Mesenchymal stem cell (in vitro differentiated cells and primary cell): ENCODE measurements around the gene TUBGCP6.
A peak's percentile ranks its signal among the peaks of the same experiment; 100 is the strongest.

Source experiments
- DNase-seq: peaks from one replicate; pipeline ENCODE4 v3.0.0-alpha.2; 2013
- H2AFZ ChIP-seq: one replicate; pipeline ENCODE4 v1.6.1; 2013; ENCODE audit warnings: low read depth, mild to moderate bottlenecking, control low read depth, inconsistent platforms, low read length, moderate library complexity
- H2AK5ac ChIP-seq: 2 replicates; pipeline ENCODE4 v1.6.1; 2013; ENCODE audit warnings: low read length, moderate library complexity, mild to moderate bottlenecking, inconsistent platforms; ENCODE audit not compliant: severe bottlenecking
- H2BK120ac ChIP-seq: one replicate; pipeline ENCODE4 v1.6.1; 2013; ENCODE audit warnings: low read depth, mild to moderate bottlenecking, inconsistent platforms, low read length, moderate library complexity
- H2BK12ac ChIP-seq, 2 experiments: one replicate each; pipeline ENCODE4 v1.6.1; 2013; ENCODE audit warnings: inconsistent platforms in 2 of 2, low read length in 2 of 2, mild to moderate bottlenecking in 2 of 2, moderate library complexity in 2 of 2, control low read depth in 1 of 2
- H2BK15ac ChIP-seq: one replicate; pipeline ENCODE4 v1.6.1; 2013; ENCODE audit warnings: mild to moderate bottlenecking, low read depth, inconsistent platforms; ENCODE audit not compliant: poor library complexity, severe bottlenecking
- H2BK5ac ChIP-seq: 2 replicates; pipeline ENCODE4 v1.6.1; 2013; ENCODE audit warnings: low read depth, mild to moderate bottlenecking, low read length, control low read depth, inconsistent platforms; ENCODE audit not compliant: poor library complexity, severe bottlenecking
- H3K14ac ChIP-seq, 2 experiments: one replicate each; pipeline ENCODE4 v1.6.1; 2013; ENCODE audit warnings: inconsistent platforms in 2 of 2, low read length in 2 of 2, control low read depth in 1 of 2, mild to moderate bottlenecking in 1 of 2, moderate library complexity in 1 of 2
- H3K18ac ChIP-seq, 2 experiments: one replicate each; pipeline ENCODE4 v1.6.1; 2013; ENCODE audit warnings: inconsistent platforms in 2 of 2, low read length in 2 of 2, control low read depth in 1 of 2, low read depth in 1 of 2, mild to moderate bottlenecking in 1 of 2
- H3K23ac ChIP-seq, 2 experiments: one replicate each; pipeline ENCODE4 v1.6.1; 2013; ENCODE audit warnings: inconsistent platforms in 2 of 2, low read length in 2 of 2, mild to moderate bottlenecking in 2 of 2, moderate library complexity in 2 of 2, control low read depth in 1 of 2
- H3K27ac ChIP-seq: 2 replicates; pipeline ENCODE4 v1.5.1; 2013; ENCODE audit warnings: mild to moderate bottlenecking, moderate library complexity, low read length, control low read depth, inconsistent platforms; ENCODE audit not compliant: poor library complexity, severe bottlenecking
- H3K27me3 ChIP-seq, 2 experiments: 2 replicates each; pipeline versions ENCODE4 v1.6.1 to v1.7.0; 2013; ENCODE audit warnings: low read length in 2 of 2, mild to moderate bottlenecking in 2 of 2, moderate library complexity in 2 of 2, control low read depth in 1 of 2, inconsistent platforms in 1 of 2; ENCODE audit not compliant: control insufficient read depth in 1 of 2, insufficient read depth in 1 of 2
- H3K36me3 ChIP-seq, 2 experiments: 2 replicates each; pipeline versions ENCODE4 v1.6.1 to v1.7.0; 2013; ENCODE audit warnings: low read length in 2 of 2, control low read depth in 1 of 2, inconsistent platforms in 1 of 2, low read depth in 1 of 2, mild to moderate bottlenecking in 1 of 2; ENCODE audit not compliant: insufficient read depth in 2 of 2, control insufficient read depth in 1 of 2
- H3K4ac ChIP-seq, 2 experiments: one replicate each; pipeline ENCODE4 v1.6.1; 2013; ENCODE audit warnings: inconsistent platforms in 2 of 2, low read length in 2 of 2, mild to moderate bottlenecking in 2 of 2, moderate library complexity in 2 of 2, control low read depth in 1 of 2, low read depth in 1 of 2
- H3K4me1 ChIP-seq: 2 replicates; pipeline ENCODE4 v1.6.1; 2013; ENCODE audit warnings: low read depth, low read length, control low read depth; ENCODE audit not compliant: control insufficient read depth, insufficient read depth
- H3K4me2 ChIP-seq: 2 replicates; pipeline ENCODE4 v1.6.1; 2013; ENCODE audit warnings: low read length, mild to moderate bottlenecking, inconsistent platforms; ENCODE audit not compliant: poor library complexity, severe bottlenecking
- H3K4me3 ChIP-seq, 2 experiments: 2 replicates each; pipeline versions ENCODE4 v1.5.1 to v1.7.0; 2013; ENCODE audit warnings: low read length in 2 of 2, mild to moderate bottlenecking in 2 of 2, control low read depth in 1 of 2, low read depth in 1 of 2; ENCODE audit not compliant: insufficient read depth in 1 of 2
- H3K79me1 ChIP-seq: replicated peaks from 2 replicates; pipeline ENCODE4 v1.6.1; 2013; ENCODE audit warnings: mild to moderate bottlenecking, control low read depth, low read length, inconsistent platforms; ENCODE audit not compliant: poor library complexity, severe bottlenecking
- H3K9ac ChIP-seq: 2 replicates; pipeline ENCODE4 v1.7.0; 2013; ENCODE audit warnings: mild to moderate bottlenecking, low read length, moderate library complexity
- H3K9me3 ChIP-seq: 2 replicates; pipeline ENCODE4 v1.7.0; 2013; ENCODE audit warnings: mild to moderate bottlenecking, low read length; ENCODE audit not compliant: control insufficient read depth
- H4K8ac ChIP-seq: one replicate; pipeline ENCODE4 v1.6.1; 2013; ENCODE audit warnings: inconsistent platforms, mild to moderate bottlenecking, low read length, moderate library complexity
- H4K91ac ChIP-seq: one replicate; pipeline ENCODE4 v1.6.1; 2013; ENCODE audit warnings: mild to moderate bottlenecking, low read length, inconsistent platforms
- WGBS: methylation state at CpG from one replicate; pipeline ENCODE4 v1.1.7; 2013; ENCODE audit warnings: mixed read lengths; 5-methylcytosine and 5-hydroxymethylcytosine counted together

The TUBGCP6 gene

GRCh38 chr22:50216055-50216683 lies 28.7 kb downstream of the TUBGCP6 start:
- Histone ChIP-seq H3K4me3 (no peak overlapping the region), H3K14ac (no peak overlapping the region), H4K8ac (no peak overlapping the region)

GRCh38 chr22:50215297-50216054 lies 29.3 kb downstream of the TUBGCP6 start:
- no peaks in the 10 kb centered on the region for H3K9me3 ChIP-seq
- peaks cover 8% of the 10 kb centered on the region for H3K4me1 ChIP-seq
- no peak overlapping the region for H3K14ac ChIP-seq
- no peak overlapping the region for H2BK12ac ChIP-seq
- H3K9ac ChIP-seq, result no peak overlapping the region
- H3K36me3 ChIP-seq, result peaks cover 82 to 91% of the 10 kb centered on the region in 2 experiments
- H3K4me3 ChIP-seq, result peak overlapping the region in 1 of 2 experiments; percentile 2
- no peak overlapping the region for H3K18ac ChIP-seq
- H4K91ac ChIP-seq, result no peak overlapping the region
- no peak overlapping the region for H2BK120ac ChIP-seq
- no peaks in the 10 kb centered on the region for H3K27me3 ChIP-seq
- no peak for DNase-seq
- 94% methylated on average over 16 of the region's 17 CpGs for WGBS
- H2AK5ac ChIP-seq, result no peak overlapping the region
- no peak overlapping the region for H2BK15ac ChIP-seq
- H3K4ac ChIP-seq, result no peak overlapping the region
- H3K79me1 ChIP-seq, result peaks cover 24% of the 10 kb centered on the region
- H3K4me2 ChIP-seq, result no peak overlapping the region
- H2AFZ ChIP-seq, result no peak overlapping the region
- H2BK5ac ChIP-seq, result no peak overlapping the region
- H3K23ac ChIP-seq, result no peak overlapping the region
- H4K8ac ChIP-seq, result no peak overlapping the region
- H3K27ac ChIP-seq, result no peak overlapping the region

More at GRCh38 chr22:50216055-50216683, 28.7 kb downstream of the TUBGCP6 start:
- Histone ChIP-seq H3K23ac (no peak overlapping the region), H2AFZ (no peak overlapping the region), H3K4me2 (no peak overlapping the region), H3K36me3 (peaks cover 82 to 91% of the 10 kb centered on the region in 2 experiments), H2AK5ac (no peak overlapping the region), H2BK15ac (no peak overlapping the region), H3K9me3 (no peaks in the 10 kb centered on the region), H3K79me1 (peaks cover 22% of the 10 kb centered on the region), H3K9ac (no peak overlapping the region), H3K4me1 (peaks cover 8% of the 10 kb centered on the region), H3K18ac (no peak overlapping the region), H3K27ac (no peak overlapping the region), H4K91ac (no peak overlapping the region), H3K4ac (no peak overlapping the region), H2BK120ac (no peak overlapping the region), H3K27me3 (no peaks in the 10 kb centered on the region), H2BK12ac (no peak overlapping the region), H2BK5ac (no peak overlapping the region)
- DNase-seq, result no peak
- WGBS, result 93% methylated on average over 15 of the region's 15 CpGs

DNA sequence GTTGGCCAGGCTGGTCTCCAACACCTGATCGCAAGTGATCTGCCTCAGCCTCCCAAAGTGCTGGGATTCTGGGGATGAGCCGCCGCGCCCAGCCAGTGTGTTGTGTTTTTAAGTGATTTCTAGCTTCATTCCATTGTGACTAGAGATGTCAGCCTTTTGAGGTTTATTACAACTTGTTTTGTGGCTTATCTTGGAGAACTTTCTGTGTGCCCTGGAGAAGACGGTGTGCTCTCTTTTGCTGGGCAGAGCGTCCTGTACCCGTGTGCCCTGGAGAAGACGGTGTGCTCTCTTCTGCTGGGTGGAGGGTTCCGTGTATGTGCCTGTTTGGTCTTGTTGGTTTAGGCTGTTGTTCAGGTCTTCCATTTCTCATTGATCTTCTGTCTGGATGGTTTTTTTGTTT lies 31.6 kb downstream of the TUBGCP6 start:
- peaks cover 80 to 84% of the 10 kb centered on the region in 2 experiments for H3K36me3 ChIP-seq
- no peak overlapping the region for H3K4me3 ChIP-seq
- H2AFZ ChIP-seq, result no peak overlapping the region
- no peak overlapping the region for H4K8ac ChIP-seq
- no peak for DNase-seq
- no peak overlapping the region for H2BK120ac ChIP-seq
- no peaks in the 10 kb centered on the region for H3K27me3 ChIP-seq
- no peak overlapping the region for H2BK5ac ChIP-seq
- H4K91ac ChIP-seq, result no peak overlapping the region
- no peak overlapping the region for H3K9ac ChIP-seq
- H3K79me1 ChIP-seq, result peaks cover 29% of the 10 kb centered on the region
- H3K27ac ChIP-seq, result no peak overlapping the region
- H2BK15ac ChIP-seq, result no peak overlapping the region
- H2AK5ac ChIP-seq, result no peak overlapping the region
- no peak overlapping the region for H2BK12ac ChIP-seq
- no peak overlapping the region for H3K18ac ChIP-seq
- H3K4ac ChIP-seq, result no peak overlapping the region
- H3K9me3 ChIP-seq, result no peaks in the 10 kb centered on the region
- no peaks in the 10 kb centered on the region for H3K4me1 ChIP-seq
- H3K14ac ChIP-seq, result no peak overlapping the region
- no peak overlapping the region for H3K4me2 ChIP-seq
- 96% methylated on average over 8 of the region's 9 CpGs for WGBS
- no peak overlapping the region for H3K23ac ChIP-seq

DNA sequence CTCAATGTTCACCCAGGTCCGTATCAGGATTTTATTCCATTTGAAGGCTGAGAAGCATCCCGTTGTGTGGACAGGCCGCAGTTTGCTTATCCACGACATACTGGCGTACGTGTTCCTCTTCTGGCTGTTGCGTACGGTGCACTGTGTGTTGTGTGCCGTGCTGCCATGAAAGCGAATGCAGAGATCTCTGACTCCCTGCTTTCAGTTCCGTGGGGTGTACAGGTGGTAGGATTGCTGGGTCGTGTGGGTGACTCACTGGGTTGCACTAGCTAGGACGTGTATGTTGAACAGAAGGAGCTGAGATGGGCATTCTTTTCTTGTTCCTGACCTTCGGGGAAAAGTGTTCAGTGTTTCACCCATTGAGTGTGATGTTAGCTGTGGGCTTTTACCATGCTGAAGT lies 33.7 kb downstream of the TUBGCP6 start:
- Histone ChIP-seq H3K4me2 (no peak overlapping the region), H3K9ac (no peak overlapping the region), H3K27ac (no peak overlapping the region), H4K91ac (no peak overlapping the region), H3K4me3 (no peak overlapping the region), H3K79me1 (peaks cover 29% of the 10 kb centered on the region), H2BK120ac (no peak overlapping the region), H3K27me3 (no peaks in the 10 kb centered on the region), H3K4ac (no peak overlapping the region), H3K23ac (no peak overlapping the region), H3K14ac (no peak overlapping the region), H2AFZ (no peak overlapping the region), H3K18ac (no peak overlapping the region), H4K8ac (no peak overlapping the region), H3K4me1 (peaks cover 8% of the 10 kb centered on the region), H2BK12ac (no peak overlapping the region), H2AK5ac (no peak overlapping the region), H3K36me3 (peaks cover 78 to 81% of the 10 kb centered on the region in 2 experiments), H2BK5ac (no peak overlapping the region), H3K9me3 (no peaks in the 10 kb centered on the region), H2BK15ac (no peak overlapping the region)
- WGBS, result 94% methylated on average over 13 of the region's 14 CpGs
- no peak for DNase-seq
